HG03108 (cell line): ENCODE data around the gene PTH1R.

Experiments used
- ATAC-seq: cut with Tn5 transposase; IDR thresholded peaks from one replicate; pipeline ENCODE4 v1.9.1; 2021; ENCODE audit warnings: moderate library complexity; ENCODE audit not compliant: unreplicated experiment

The PTH1R gene

GRCh38 chr3:46897829-46898320 is 20.4 kb downstream of the PTH1R start:
- ATAC-seq: no peak

GRCh38 chr3:46898321-46899150 is 21.0 kb downstream of the PTH1R start:
- no peak for ATAC-seq

GRCh38 chr3:46899151-46900006 is 21.9 kb downstream of the PTH1R start:
- ATAC-seq: no peak

GRCh38 chr3:46900007-46900292 is 22.4 kb downstream of the PTH1R start:
- ATAC-seq: no peak

- no peak for ATAC-seq
Measured at GRCh38 chr3:46900356-46900755, 22.8 kb downstream of the PTH1R start.

GRCh38 chr3:46901061-46901460 is 23.5 kb downstream of the PTH1R start:
- no peak for ATAC-seq

GRCh38 chr3:46901591-46902187 is 24.2 kb downstream of the PTH1R start:
- no peak for ATAC-seq

GRCh38 chr3:46902188-46902631 is 24.7 kb downstream of the PTH1R start:
- ATAC-seq: no peak

GRCh38 chr3:46903341-46904302 is 26.1 kb downstream of the PTH1R start:
- ATAC-seq: no peak

- ATAC-seq: no peak
Measured at GRCh38 chr3:46904303-46905212, 27.0 kb downstream of the PTH1R start.

- ATAC-seq: no peak
Measured at GRCh38 chr3:46905213-46905560, 27.7 kb downstream of the PTH1R start.

GRCh38 chr3:46905661-46906451 is 28.3 kb downstream of the PTH1R start:
- ATAC-seq: no peak

GRCh38 chr3:46906471-46907058 is 29.0 kb downstream of the PTH1R start:
- ATAC-seq: no peak

- ATAC-seq: no peak
Measured at GRCh38 chr3:46907271-46907670, 29.8 kb downstream of the PTH1R start.

- ATAC-seq: no peak
Measured at GRCh38 chr3:46907960-46908293, 30.4 kb downstream of the PTH1R start.

- no peak for ATAC-seq
Measured at GRCh38 chr3:46908294-46908985, 30.9 kb downstream of the PTH1R start.

GRCh38 chr3:46908986-46909534 is 31.5 kb downstream of the PTH1R start:
- ATAC-seq: no peak
